22Rv1 (cell line): ENCODE results near the gene ZNF554.

Experiments used
- CTCF ChIP-seq: fragments of 450-650 bp; IDR thresholded peaks from 2 replicates; pipeline ENCODE4 v1.5.1; 2017; ENCODE audit warnings: mild to moderate bottlenecking
- ZFX ChIP-seq: fragments of 450-650 bp; IDR thresholded peaks from 2 replicates; pipeline ENCODE4 v1.6.1; 2017; ENCODE audit warnings: antibody characterized with exemption, borderline replicate concordance

GRCh38 chr19:2807379-2808128, 12.1 kb upstream of the ZNF554 start:
- no peak for TF ChIP-seq CTCF
- TF ChIP-seq ZFX, result no peak
